ENCODE measurements around the gene NXT1.
"Not testable (repeated sequence)": the region's sequence is repeated elsewhere in the genome, so short reads cannot be mapped to it uniquely, and the experiment has no call there.

NXT1 gene

GRCh38 chr20:23350196-23350903, at the start of gene NXT1:
TSS of gene NXT1 (plus strand) at chr20:23350791. CDS start at chr20:23354042, 3,251 bp downstream.
- peak; percentile 93 for DNase-seq (ENCODE audit: low read depth)

- DNase-seq (ENCODE audit: low read depth), result no peak
These were observed 49.0 kb upstream of the NXT1 start for GRCh38 chr20:23301436-23302050.

- DNase-seq (ENCODE audit: low read depth), result no peak
These were observed 48.2 kb upstream of the NXT1 start for GRCh38 chr20:23302386-23302785.

- no peak for DNase-seq (ENCODE audit: low read depth)
These were observed 47.8 kb upstream of the NXT1 start for GRCh38 chr20:23302801-23303200.

GRCh38 chr20:23303325-23304102, 47.1 kb upstream of the NXT1 start:
- DNase-seq (ENCODE audit: low read depth), result no peak

GRCh38 chr20:23304616-23305015, 46.0 kb upstream of the NXT1 start:
- no peak for DNase-seq (ENCODE audit: low read depth)

GRCh38 chr20:23305098-23305497, 45.5 kb upstream of the NXT1 start:
- DNase-seq (ENCODE audit: low read depth), result no peak

GRCh38 chr20:23307393-23307792, 43.2 kb upstream of the NXT1 start:
- not testable (repeated sequence) for DNase-seq (ENCODE audit: low read depth)

- DNase-seq (ENCODE audit: low read depth), result no peak
These were observed 42.6 kb upstream of the NXT1 start for GRCh38 chr20:23308024-23308423.

GRCh38 chr20:23308908-23309307, 41.7 kb upstream of the NXT1 start:
- no peak for DNase-seq (ENCODE audit: low read depth)

GRCh38 chr20:23309781-23310180, 40.8 kb upstream of the NXT1 start:
- no peak for DNase-seq (ENCODE audit: low read depth)

GRCh38 chr20:23311947-23312506, 38.6 kb upstream of the NXT1 start:
- DNase-seq (ENCODE audit: low read depth), result no peak

GRCh38 chr20:23313271-23313670, 37.3 kb upstream of the NXT1 start:
- DNase-seq (ENCODE audit: low read depth), result no peak

- DNase-seq (ENCODE audit: low read depth), result no peak
These were observed 35.9 kb upstream of the NXT1 start for GRCh38 chr20:23314699-23315098.

GRCh38 chr20:23315099-23315498, 35.5 kb upstream of the NXT1 start:
- DNase-seq (ENCODE audit: low read depth), result no peak

- no peak for DNase-seq (ENCODE audit: low read depth)
These were observed 34.0 kb upstream of the NXT1 start for GRCh38 chr20:23316626-23317025.

- DNase-seq (ENCODE audit: low read depth), result no peak
These were observed 33.5 kb upstream of the NXT1 start for GRCh38 chr20:23317081-23317480.

- no peak for DNase-seq (ENCODE audit: low read depth)
These were observed 32.2 kb upstream of the NXT1 start for GRCh38 chr20:23318347-23318746.

GRCh38 chr20:23320317-23320716, 30.3 kb upstream of the NXT1 start:
- DNase-seq (ENCODE audit: low read depth), result no peak

- DNase-seq (ENCODE audit: low read depth), result no peak
These were observed 25.5 kb upstream of the NXT1 start for GRCh38 chr20:23325107-23325506.

- DNase-seq (ENCODE audit: low read depth), result no peak
These were observed 23.8 kb upstream of the NXT1 start for GRCh38 chr20:23326774-23327173.

- no peak for DNase-seq (ENCODE audit: low read depth)
These were observed 22.8 kb upstream of the NXT1 start for GRCh38 chr20:23327617-23328333.
